Lower lobe of right lung (tissue), 2 donors: ENCODE data around the gene PLCL2. TPM values are rescaled to one million over a fixed set of nuclear protein-coding genes. Genes with fewer than 3 reads are reported as not detected.
A peak's percentile ranks its signal among the peaks of the same experiment; 100 is the strongest.

ENCODE experiments used
- ATAC-seq, 2 donors: fragments of 200-7000 bp; cut with Tn5 transposase; one replicate each; pipeline ENCODE4 v1.9.1; 2020 to 2022; ENCODE audit warnings: mild to moderate bottlenecking in 2 of 2, moderate library complexity in 2 of 2
- DNase-seq: peaks from one replicate; pipeline ENCODE4 v3.0.0-alpha.2; 2020
- H3K27ac ChIP-seq: fragments of 200-600 bp; one replicate; pipeline ENCODE4 v1.8.0; 2022
- H3K27me3 ChIP-seq: fragments of 200-600 bp; one replicate; pipeline ENCODE4 v1.8.0; 2022; ENCODE audit warnings: low read depth
- H3K36me3 ChIP-seq: fragments of 200-600 bp; one replicate; pipeline ENCODE4 v1.8.0; 2022; ENCODE audit warnings: mild to moderate bottlenecking
- H3K4me1 ChIP-seq: fragments of 200-600 bp; one replicate; pipeline ENCODE4 v1.8.0; 2022
- H3K4me3 ChIP-seq: fragments of 200-600 bp; one replicate; pipeline ENCODE4 v1.8.0; 2022; ENCODE audit warnings: mild to moderate bottlenecking
- H3K9me3 ChIP-seq: fragments of 200-600 bp; one replicate; pipeline ENCODE4 v1.8.0; 2022
- CTCF ChIP-seq: fragments of 200-600 bp; IDR thresholded peaks from one replicate; pipeline ENCODE4 v1.8.0; 2022; ENCODE audit warnings: antibody characterized with exemption, mild to moderate bottlenecking
- intact Hi-C: fragments of 100-400 bp; cut with DNase I; formaldehyde crosslinking; loops from one replicate; pipeline ENCODE4 v1.11.0; 2022
- total RNA-seq: library from RNA; stranded (reverse); fragmentation: NEBNext Ultra II Directional; extraction: Animal tissue kit (Norgen Biotek cat#: 25700); gene quantifications from one replicate; pipeline ENCODE4 v1.2.1, GENCODE V29; 2021
- donor health status: DM: no; HTN: yes; CAD: no; lungs with severe emphysema.

PLCL2 gene
- total RNA-seq, 1 donor from 2014 or later: 12.1 TPM

- intact Hi-C loops: no loop called here
- no peaks in the 10 kb centered on the region for H3K36me3 ChIP-seq
- TF ChIP-seq CTCF: no peak
- no peaks in the 10 kb centered on the region for H3K27me3 ChIP-seq
- no peaks in the 10 kb centered on the region for H3K9me3 ChIP-seq
- ATAC-seq: peak in 1 of 2 donors; percentile 33
- no peak overlapping the region for H3K27ac ChIP-seq
- DNase-seq: no peak
- H3K4me3 ChIP-seq: no peak overlapping the region
- H3K4me1 ChIP-seq: peaks cover 5% of the 10 kb centered on the region
Observed at GRCh38 chr3:16994854-16995525, 110.2 kb downstream of the PLCL2 start.

- intact Hi-C loops: no loop called here
- peaks cover 5% of the 10 kb centered on the region for H3K4me1 ChIP-seq
Observed at GRCh38 chr3:16995601-16996000, 110.8 kb downstream of the PLCL2 start.

DNA sequence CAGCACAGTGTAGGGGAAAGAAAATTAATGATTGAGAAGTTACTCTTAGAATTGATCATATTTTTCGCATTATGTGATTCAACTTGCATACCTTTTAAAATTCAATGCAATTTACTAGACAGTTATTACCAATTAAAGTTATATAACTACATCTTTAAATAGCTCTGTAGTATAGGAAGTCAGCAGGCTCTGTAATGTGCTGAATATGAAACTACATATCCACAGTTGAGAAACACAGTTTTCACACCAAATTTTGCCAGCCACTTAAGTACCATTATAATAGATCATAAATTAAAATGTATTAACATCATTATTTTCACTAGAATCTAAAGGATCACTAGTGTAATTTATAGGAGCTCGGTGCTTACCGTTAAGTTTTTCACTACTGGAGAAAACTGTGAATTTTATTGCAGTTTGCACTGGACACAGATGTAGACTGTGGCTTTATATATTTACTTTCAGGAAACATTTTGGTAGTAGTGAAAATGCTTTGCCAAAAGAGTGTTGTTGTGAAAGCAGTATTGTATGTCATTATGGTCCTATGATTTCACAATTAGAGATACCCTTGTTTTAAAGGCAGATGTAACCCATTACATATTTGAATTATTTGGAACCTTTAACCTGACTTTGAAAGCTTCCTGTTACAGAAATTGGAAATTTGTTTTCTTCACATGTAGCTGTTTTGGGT lies 113.6 kb downstream of the PLCL2 start:
- H3K27me3 ChIP-seq: no peaks in the 10 kb centered on the region
- intact Hi-C loops: no loop called here
- no peak for TF ChIP-seq CTCF
- no peak overlapping the region for H3K27ac ChIP-seq
- peaks cover 5% of the 10 kb centered on the region for H3K4me1 ChIP-seq
- ATAC-seq (no peak), DNase-seq (no peak)
- H3K9me3 ChIP-seq: peaks cover 5% of the 10 kb centered on the region
- H3K4me3 ChIP-seq: no peak overlapping the region
- H3K36me3 ChIP-seq: no peaks in the 10 kb centered on the region

More at GRCh38 chr3:16995601-16996000, 110.8 kb downstream of the PLCL2 start:
- DNase-seq (no peak), ATAC-seq (no peak)
- Histone ChIP-seq H3K27me3 (no peaks in the 10 kb centered on the region), H3K36me3 (no peaks in the 10 kb centered on the region), H3K9me3 (no peaks in the 10 kb centered on the region), H3K27ac (no peak overlapping the region), H3K4me3 (no peak overlapping the region)
- no peak for TF ChIP-seq CTCF

GRCh38 chr3:16999161-16999560 lies 114.4 kb downstream of the PLCL2 start:
- no peak for TF ChIP-seq CTCF
- H3K27ac ChIP-seq: no peak overlapping the region
- no peaks in the 10 kb centered on the region for H3K36me3 ChIP-seq
- DNase-seq (no peak), ATAC-seq (no peak)
- no peak overlapping the region for H3K4me3 ChIP-seq
- no peaks in the 10 kb centered on the region for H3K27me3 ChIP-seq
- peaks cover 5% of the 10 kb centered on the region for H3K9me3 ChIP-seq
- peaks cover 5% of the 10 kb centered on the region for H3K4me1 ChIP-seq
- intact Hi-C loops: no loop called here

DNA sequence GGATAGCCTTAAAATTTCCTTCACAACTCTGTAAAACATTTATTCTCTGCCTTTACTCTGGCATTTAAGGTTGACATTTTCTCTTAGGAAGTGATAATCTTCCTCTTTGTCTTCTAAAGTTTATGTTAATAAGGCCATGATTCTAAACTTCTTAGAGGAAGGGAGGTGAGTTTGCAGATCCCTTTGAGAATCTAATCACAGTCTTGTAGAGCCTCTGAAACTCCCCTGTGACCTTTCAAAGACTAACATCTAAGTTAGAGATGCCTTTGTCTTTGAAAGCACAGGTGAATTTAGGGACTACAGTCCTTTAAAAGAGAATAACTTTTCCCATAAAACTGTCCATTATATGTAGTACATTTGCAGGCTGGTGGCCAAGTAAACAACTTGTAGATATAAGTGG lies 115.1 kb downstream of the PLCL2 start:
- Histone ChIP-seq H3K27me3 (no peaks in the 10 kb centered on the region), H3K4me1 (peaks cover 5% of the 10 kb centered on the region), H3K27ac (no peak overlapping the region), H3K36me3 (no peaks in the 10 kb centered on the region), H3K4me3 (no peak overlapping the region), H3K9me3 (peaks cover 5% of the 10 kb centered on the region)
- DNase-seq (no peak), ATAC-seq (no peak)
- intact Hi-C loops: no loop called here
- no peak for TF ChIP-seq CTCF
